ENCODE results near the gene TMEM54.

The TMEM54 gene

DNA sequence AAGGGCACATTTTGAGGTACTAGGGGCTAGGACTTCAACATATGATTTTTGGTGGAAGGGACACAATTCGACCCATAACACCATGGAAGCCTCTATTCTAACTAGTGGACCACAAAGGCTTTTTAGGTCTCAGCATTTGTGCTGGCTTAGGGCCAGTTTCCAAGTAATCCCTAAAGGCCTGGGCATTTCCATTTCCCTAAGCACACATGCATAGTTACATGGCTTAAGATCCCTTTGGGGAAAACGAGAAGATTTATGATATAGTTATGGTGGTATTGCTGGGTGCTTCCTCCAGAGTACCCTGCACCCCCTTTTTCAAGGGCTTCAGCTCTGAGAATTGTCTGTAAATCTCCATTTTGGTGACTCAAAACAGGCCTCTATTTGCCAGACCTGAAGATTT lies 28.2 kb upstream of the TMEM54 start:
- Histone ChIP-seq H3K4me2 (ENCODE audit: low read length, poor library complexity, severe bottlenecking) (no peak overlapping the region), H2BK5ac (ENCODE audit: low read depth, low read length, poor library complexity, severe bottlenecking) (no peak overlapping the region), H3K27me3 (ENCODE audit: control insufficient read depth in 1 of 2, insufficient read depth in 1 of 2, low read length in 2 of 2) (peaks cover 0 to 8% of the 10 kb centered on the region in 2 experiments), H3K4ac (ENCODE audit: low read depth in 1 of 2, low read length in 2 of 2) (no peak overlapping the region), H3K4me3 (ENCODE audit: insufficient read depth in 1 of 2, low read depth in 1 of 2, low read length in 2 of 2) (no peak overlapping the region), H2BK15ac (ENCODE audit: low read depth, poor library complexity, severe bottlenecking) (no peak overlapping the region), H2BK12ac (ENCODE audit: low read length in 2 of 2) (no peak overlapping the region), H3K79me1 (replicated peaks; ENCODE audit: low read length, poor library complexity, severe bottlenecking) (no peaks in the 10 kb centered on the region), H2AK5ac (ENCODE audit: low read length, severe bottlenecking) (no peak overlapping the region), H3K18ac (ENCODE audit: low read depth in 1 of 2, low read length in 2 of 2) (no peak overlapping the region), H4K91ac (ENCODE audit: low read length) (no peak overlapping the region), H3K4me1 (ENCODE audit: control insufficient read depth, insufficient read depth, low read depth, low read length) (peaks cover 12% of the 10 kb centered on the region), H4K8ac (ENCODE audit: low read length) (no peak overlapping the region), H2BK120ac (ENCODE audit: low read depth, low read length) (no peak overlapping the region), H3K9ac (ENCODE audit: low read length) (no peak overlapping the region), H3K14ac (ENCODE audit: low read length in 2 of 2) (no peak overlapping the region), H3K36me3 (ENCODE audit: control insufficient read depth in 1 of 2, insufficient read depth in 2 of 2, low read depth in 1 of 2, low read length in 2 of 2) (no peaks in the 10 kb centered on the region), H2AFZ (ENCODE audit: low read depth, low read length) (no peak overlapping the region), H3K9me3 (ENCODE audit: control insufficient read depth, low read length) (no peaks in the 10 kb centered on the region), H3K23ac (ENCODE audit: low read length in 2 of 2) (no peak overlapping the region), H3K27ac (ENCODE audit: low read length, poor library complexity, severe bottlenecking) (no peak overlapping the region)
- 58% methylated on average over 2 of the region's 2 CpGs for WGBS
- DNase-seq: no peak

DNA sequence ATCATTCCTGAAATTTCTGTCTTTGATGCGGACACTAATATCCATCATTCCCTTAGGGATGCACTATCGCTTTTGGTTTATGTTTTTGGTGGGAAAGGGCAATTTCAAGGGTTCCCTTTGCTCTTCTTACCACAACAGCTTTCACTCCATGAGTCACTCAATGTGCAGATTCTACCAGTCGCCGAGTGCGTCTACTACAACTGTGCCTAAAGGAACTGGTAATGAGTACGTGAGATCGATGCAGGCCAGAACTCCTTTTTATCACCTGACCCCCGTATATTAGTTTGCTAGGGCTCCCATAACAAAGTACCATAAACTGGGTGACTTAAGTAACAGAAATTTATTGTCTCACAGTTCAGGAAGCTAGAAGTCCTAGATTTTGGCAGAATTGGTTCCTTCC lies 27.5 kb upstream of the TMEM54 start:
- Histone ChIP-seq H3K4me2 (ENCODE audit: low read length, poor library complexity, severe bottlenecking) (no peak overlapping the region), H3K14ac (ENCODE audit: low read length in 2 of 2) (no peak overlapping the region), H3K23ac (ENCODE audit: low read length in 2 of 2) (no peak overlapping the region), H3K4ac (ENCODE audit: low read depth in 1 of 2, low read length in 2 of 2) (no peak overlapping the region), H3K9me3 (ENCODE audit: control insufficient read depth, low read length) (no peaks in the 10 kb centered on the region), H3K27ac (ENCODE audit: low read length, poor library complexity, severe bottlenecking) (no peak overlapping the region), H3K18ac (ENCODE audit: low read depth in 1 of 2, low read length in 2 of 2) (no peak overlapping the region), H4K91ac (ENCODE audit: low read length) (no peak overlapping the region), H2BK12ac (ENCODE audit: low read length in 2 of 2) (no peak overlapping the region), H2AK5ac (ENCODE audit: low read length, severe bottlenecking) (no peak overlapping the region), H2AFZ (ENCODE audit: low read depth, low read length) (no peak overlapping the region), H3K79me1 (replicated peaks; ENCODE audit: low read length, poor library complexity, severe bottlenecking) (no peaks in the 10 kb centered on the region), H4K8ac (ENCODE audit: low read length) (no peak overlapping the region), H2BK5ac (ENCODE audit: low read depth, low read length, poor library complexity, severe bottlenecking) (no peak overlapping the region), H3K36me3 (ENCODE audit: control insufficient read depth in 1 of 2, insufficient read depth in 2 of 2, low read depth in 1 of 2, low read length in 2 of 2) (no peaks in the 10 kb centered on the region), H3K4me1 (ENCODE audit: control insufficient read depth, insufficient read depth, low read depth, low read length) (peaks cover 12% of the 10 kb centered on the region), H3K9ac (ENCODE audit: low read length) (no peak overlapping the region), H3K27me3 (ENCODE audit: control insufficient read depth in 1 of 2, insufficient read depth in 1 of 2, low read length in 2 of 2) (peaks cover 0 to 15% of the 10 kb centered on the region in 2 experiments), H3K4me3 (ENCODE audit: insufficient read depth in 1 of 2, low read depth in 1 of 2, low read length in 2 of 2) (no peak overlapping the region), H2BK120ac (ENCODE audit: low read depth, low read length) (no peak overlapping the region), H2BK15ac (ENCODE audit: low read depth, poor library complexity, severe bottlenecking) (no peak overlapping the region)
- WGBS: 90% methylated on average over 7 of the region's 8 CpGs
- no peak for DNase-seq

DNA sequence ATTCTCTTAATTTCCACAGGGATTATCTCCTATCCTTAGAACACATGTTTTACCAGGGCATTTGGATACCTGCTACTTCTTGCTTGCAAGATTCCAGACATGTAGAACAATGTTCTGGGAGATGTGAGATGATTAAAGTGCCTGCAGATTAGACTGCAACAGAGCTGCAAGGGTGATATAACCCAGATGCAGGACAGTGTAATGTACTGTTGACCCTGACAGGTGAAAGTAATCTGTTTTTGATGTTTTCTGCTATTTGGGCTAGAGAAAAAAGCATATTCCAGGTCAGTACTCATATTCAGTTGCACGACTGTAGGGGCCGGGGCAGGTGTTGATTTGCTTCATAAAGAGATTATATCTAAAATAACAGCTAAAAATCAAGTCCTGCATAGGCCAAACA lies 27.1 kb upstream of the TMEM54 start:
- H4K91ac ChIP-seq (ENCODE audit: low read length): no peak overlapping the region
- H2BK12ac ChIP-seq (ENCODE audit: low read length in 2 of 2): no peak overlapping the region
- no peak overlapping the region for H3K23ac ChIP-seq (ENCODE audit: low read length in 2 of 2)
- no peaks in the 10 kb centered on the region for H3K79me1 ChIP-seq (replicated peaks; ENCODE audit: low read length, poor library complexity, severe bottlenecking)
- H3K27ac ChIP-seq (ENCODE audit: low read length, poor library complexity, severe bottlenecking): no peak overlapping the region
- H3K27me3 ChIP-seq (ENCODE audit: control insufficient read depth in 1 of 2, insufficient read depth in 1 of 2, low read length in 2 of 2): peaks cover 0 to 16% of the 10 kb centered on the region in 2 experiments
- H4K8ac ChIP-seq (ENCODE audit: low read length): no peak overlapping the region
- no peak overlapping the region for H3K4me3 ChIP-seq (ENCODE audit: insufficient read depth in 1 of 2, low read depth in 1 of 2, low read length in 2 of 2)
- no peak overlapping the region for H3K9ac ChIP-seq (ENCODE audit: low read length)
- H3K14ac ChIP-seq (ENCODE audit: low read length in 2 of 2): no peak overlapping the region
- no peak overlapping the region for H3K4me2 ChIP-seq (ENCODE audit: low read length, poor library complexity, severe bottlenecking)
- no peaks in the 10 kb centered on the region for H3K9me3 ChIP-seq (ENCODE audit: control insufficient read depth, low read length)
- no CpG with 5 or more reads among the region's 2 CpGs for WGBS
- H3K4ac ChIP-seq (ENCODE audit: low read depth in 1 of 2, low read length in 2 of 2): no peak overlapping the region
- no peak overlapping the region for H2BK120ac ChIP-seq (ENCODE audit: low read depth, low read length)
- H3K4me1 ChIP-seq (ENCODE audit: control insufficient read depth, insufficient read depth, low read depth, low read length): peaks cover 12% of the 10 kb centered on the region
- no peak for DNase-seq
- no peak overlapping the region for H3K18ac ChIP-seq (ENCODE audit: low read depth in 1 of 2, low read length in 2 of 2)
- no peak overlapping the region for H2BK5ac ChIP-seq (ENCODE audit: low read depth, low read length, poor library complexity, severe bottlenecking)
- H2AK5ac ChIP-seq (ENCODE audit: low read length, severe bottlenecking): no peak overlapping the region
- no peaks in the 10 kb centered on the region for H3K36me3 ChIP-seq (ENCODE audit: control insufficient read depth in 1 of 2, insufficient read depth in 2 of 2, low read depth in 1 of 2, low read length in 2 of 2)
- H2BK15ac ChIP-seq (ENCODE audit: low read depth, poor library complexity, severe bottlenecking): no peak overlapping the region
- H2AFZ ChIP-seq (ENCODE audit: low read depth, low read length): no peak overlapping the region

DNA sequence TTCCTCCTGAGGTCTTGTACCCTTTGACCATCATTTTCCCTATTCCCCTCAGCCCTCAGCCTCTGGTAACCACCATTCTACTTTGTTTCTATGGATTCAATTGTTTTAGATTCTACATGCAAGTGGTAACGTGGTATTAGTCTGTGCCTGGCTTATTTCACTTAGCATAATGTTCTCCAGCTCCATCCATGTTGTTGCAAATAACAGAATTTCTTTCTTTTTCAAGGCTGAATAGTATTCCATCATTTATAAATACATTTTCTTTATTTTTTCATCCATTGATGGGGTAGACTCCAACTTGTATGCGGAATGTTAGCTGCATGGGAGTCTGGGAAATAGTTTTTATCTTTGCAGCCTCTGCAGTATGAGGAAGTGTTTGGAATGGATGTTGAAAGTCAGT lies 26.3 kb upstream of the TMEM54 start:
- H4K91ac ChIP-seq (ENCODE audit: low read length): no peak overlapping the region
- no peaks in the 10 kb centered on the region for H3K36me3 ChIP-seq (ENCODE audit: control insufficient read depth in 1 of 2, insufficient read depth in 2 of 2, low read depth in 1 of 2, low read length in 2 of 2)
- H3K18ac ChIP-seq (ENCODE audit: low read depth in 1 of 2, low read length in 2 of 2): no peak overlapping the region
- no peak overlapping the region for H2AK5ac ChIP-seq (ENCODE audit: low read length, severe bottlenecking)
- H3K9me3 ChIP-seq (ENCODE audit: control insufficient read depth, low read length): no peaks in the 10 kb centered on the region
- H4K8ac ChIP-seq (ENCODE audit: low read length): no peak overlapping the region
- H3K9ac ChIP-seq (ENCODE audit: low read length): no peak overlapping the region
- DNase-seq: no peak
- H3K4ac ChIP-seq (ENCODE audit: low read depth in 1 of 2, low read length in 2 of 2): no peak overlapping the region
- H3K4me3 ChIP-seq (ENCODE audit: insufficient read depth in 1 of 2, low read depth in 1 of 2, low read length in 2 of 2): no peak overlapping the region
- H3K27ac ChIP-seq (ENCODE audit: low read length, poor library complexity, severe bottlenecking): no peak overlapping the region
- H2AFZ ChIP-seq (ENCODE audit: low read depth, low read length): no peak overlapping the region
- H3K4me1 ChIP-seq (ENCODE audit: control insufficient read depth, insufficient read depth, low read depth, low read length): peaks cover 12% of the 10 kb centered on the region
- WGBS: 100% methylated on average over 1 of the region's 2 CpGs
- no peak overlapping the region for H2BK15ac ChIP-seq (ENCODE audit: low read depth, poor library complexity, severe bottlenecking)
- H3K79me1 ChIP-seq (replicated peaks; ENCODE audit: low read length, poor library complexity, severe bottlenecking): no peaks in the 10 kb centered on the region
- no peak overlapping the region for H3K4me2 ChIP-seq (ENCODE audit: low read length, poor library complexity, severe bottlenecking)
- H2BK5ac ChIP-seq (ENCODE audit: low read depth, low read length, poor library complexity, severe bottlenecking): no peak overlapping the region
- H3K27me3 ChIP-seq (ENCODE audit: control insufficient read depth in 1 of 2, insufficient read depth in 1 of 2, low read length in 2 of 2): peaks cover 0 to 16% of the 10 kb centered on the region in 2 experiments
- H3K14ac ChIP-seq (ENCODE audit: low read length in 2 of 2): no peak overlapping the region
- no peak overlapping the region for H2BK120ac ChIP-seq (ENCODE audit: low read depth, low read length)
- H2BK12ac ChIP-seq (ENCODE audit: low read length in 2 of 2): no peak overlapping the region
- no peak overlapping the region for H3K23ac ChIP-seq (ENCODE audit: low read length in 2 of 2)
